KOPT-K1 (cell line): ENCODE data around the gene ZBTB42.

Experiments used
- H3K27ac ChIP-seq: fragments of 200-600 bp; sonication (generic); 2 replicates; pipeline ENCODE4 v1.5.1; 2016; ENCODE audit warnings: antibody characterized with exemption, mild to moderate bottlenecking, low read depth, low read length; ENCODE audit not compliant: poor library complexity, severe bottlenecking
- H3K36me3 ChIP-seq: fragments of 200-600 bp; sonication (generic); 2 replicates; pipeline ENCODE4 v1.5.1; 2017; ENCODE audit warnings: antibody characterized with exemption, mild to moderate bottlenecking, low read length, moderate library complexity; ENCODE audit not compliant: insufficient read depth
- H3K9me3 ChIP-seq: fragments of 200-600 bp; sonication (generic); 2 replicates; pipeline ENCODE4 v1.5.1; 2017; ENCODE audit warnings: antibody characterized with exemption, low read length, mild to moderate bottlenecking; ENCODE audit not compliant: insufficient read depth, poor library complexity, severe bottlenecking

Gene ZBTB42

DNA sequence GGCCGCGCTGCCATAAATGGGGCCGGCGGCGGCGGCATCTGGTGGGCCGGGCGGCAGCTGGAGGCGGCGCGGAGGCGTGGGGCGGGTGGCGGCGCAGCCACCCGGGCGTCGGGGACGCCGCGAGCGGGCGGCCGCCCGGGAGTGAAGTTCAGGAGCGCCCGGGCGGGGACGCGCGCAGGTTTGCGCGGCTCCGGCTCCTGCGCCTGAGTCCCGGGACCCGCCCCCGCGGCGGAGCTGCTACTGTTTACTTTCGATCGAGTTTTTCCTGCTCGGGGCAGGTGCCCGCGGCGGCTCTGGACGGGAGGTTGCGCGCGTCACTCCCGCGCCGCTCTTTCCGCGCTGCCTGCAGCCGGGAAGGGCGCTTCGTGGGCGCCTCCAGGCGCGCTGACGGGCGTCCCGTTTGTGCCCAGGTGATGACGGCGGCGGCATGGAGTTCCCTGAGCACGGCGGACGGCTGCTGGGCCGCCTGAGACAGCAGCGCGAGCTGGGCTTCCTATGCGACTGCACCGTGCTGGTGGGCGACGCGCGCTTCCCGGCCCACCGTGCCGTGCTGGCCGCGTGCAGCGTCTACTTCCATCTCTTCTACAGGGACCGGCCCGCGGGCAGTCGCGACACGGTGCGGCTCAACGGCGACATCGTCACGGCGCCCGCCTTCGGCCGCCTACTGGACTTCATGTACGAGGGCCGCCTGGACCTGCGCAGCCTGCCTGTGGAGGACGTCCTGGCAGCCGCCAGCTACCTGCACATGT, at the start of gene ZBTB42:
Gene ZBTB42, plus strand, starts transcription at position 331 of the 749 bp plus-strand sequence. Its CDS starts 97 bp downstream, at position 428.
- peak within 1 kb of the TSS; percentile 47 for H3K27ac ChIP-seq
- H3K36me3 ChIP-seq = no peaks in the 10 kb centered on the region
- no peaks in the 10 kb centered on the region for H3K9me3 ChIP-seq

- H3K27ac ChIP-seq = peak overlapping the region; percentile 99
- no peaks in the 10 kb centered on the region for H3K9me3 ChIP-seq
- peaks cover 28% of the 10 kb centered on the region for H3K36me3 ChIP-seq
Measured at GRCh38 chr14:104751539-104752422, 49.1 kb upstream of the ZBTB42 start.

- H3K27ac ChIP-seq = peak overlapping the region; percentile 99
- no peaks in the 10 kb centered on the region for H3K9me3 ChIP-seq
- H3K36me3 ChIP-seq = peaks cover 32% of the 10 kb centered on the region
Measured at GRCh38 chr14:104752423-104752734, 48.5 kb upstream of the ZBTB42 start.

GRCh38 chr14:104752735-104753527, 48.0 kb upstream of the ZBTB42 start, which contains the start of gene SIVA1:
Gene SIVA1 (plus strand): TSS chr14:104753147. CDS start chr14:104753202, 55 bp downstream.
- peak within 1 kb of the TSS; percentile 99 for H3K27ac ChIP-seq
- no peaks in the 10 kb centered on the region for H3K9me3 ChIP-seq
- H3K36me3 ChIP-seq = peaks cover 38% of the 10 kb centered on the region

DNA sequence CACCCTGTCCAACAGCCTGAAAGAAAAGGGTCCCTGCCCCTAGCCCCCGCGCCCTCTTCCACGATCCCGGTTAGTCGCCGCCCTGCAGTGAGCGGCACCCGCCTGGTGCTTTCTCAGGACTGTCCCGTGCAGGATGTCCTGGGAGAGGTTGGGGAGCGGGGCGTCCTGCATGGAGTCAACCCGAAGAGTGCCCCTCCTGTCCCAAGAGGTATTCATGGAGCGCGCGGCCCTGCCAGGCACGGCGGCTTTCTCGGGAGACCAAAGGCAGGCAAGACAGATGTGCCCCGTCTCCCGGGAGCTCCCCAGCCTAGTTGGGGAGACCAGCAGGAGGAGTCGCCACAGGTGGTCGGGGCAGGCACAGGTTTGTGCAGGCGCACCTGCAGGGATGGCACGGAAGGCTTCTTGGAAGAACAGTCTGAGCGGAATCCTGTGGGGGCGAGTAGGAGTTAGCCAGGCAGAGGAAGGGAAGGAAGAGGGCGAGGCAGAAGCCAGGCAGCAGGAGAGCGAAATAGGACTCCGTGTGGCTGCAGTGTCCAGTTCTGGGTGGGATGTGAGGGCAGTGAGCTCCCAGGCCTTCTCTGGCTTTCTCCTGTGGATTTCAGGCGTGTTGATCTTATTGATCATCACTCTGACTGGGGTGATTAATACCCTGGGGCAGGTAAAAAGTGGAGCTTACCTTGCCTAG, 47.2 kb upstream of the ZBTB42 start:
- peaks cover 45% of the 10 kb centered on the region for H3K36me3 ChIP-seq
- H3K27ac ChIP-seq = peak overlapping the region; percentile 99
- H3K9me3 ChIP-seq = no peaks in the 10 kb centered on the region

GRCh38 chr14:104754213-104754851, 46.6 kb upstream of the ZBTB42 start:
- peak overlapping the region; percentile 99 for H3K27ac ChIP-seq
- H3K36me3 ChIP-seq = peaks cover 52% of the 10 kb centered on the region
- no peaks in the 10 kb centered on the region for H3K9me3 ChIP-seq

- H3K36me3 ChIP-seq = peaks cover 65% of the 10 kb centered on the region
- H3K27ac ChIP-seq = peak overlapping the region; percentile 99
- H3K9me3 ChIP-seq = no peaks in the 10 kb centered on the region
Measured at GRCh38 chr14:104755621-104756020, 45.3 kb upstream of the ZBTB42 start.

GRCh38 chr14:104756477-104757237, 44.2 kb upstream of the ZBTB42 start:
- Histone ChIP-seq H3K27ac (peak overlapping the region; percentile 99), H3K36me3 (peaks cover 75% of the 10 kb centered on the region), H3K9me3 (no peaks in the 10 kb centered on the region)

- Histone ChIP-seq H3K9me3 (no peaks in the 10 kb centered on the region), H3K36me3 (peaks cover 80% of the 10 kb centered on the region), H3K27ac (peak overlapping the region; percentile 99)
Measured at GRCh38 chr14:104757238-104757585, 43.7 kb upstream of the ZBTB42 start.

GRCh38 chr14:104757681-104758392, 43.1 kb upstream of the ZBTB42 start:
- H3K27ac ChIP-seq = peak overlapping the region; percentile 99
- peaks cover 85% of the 10 kb centered on the region for H3K36me3 ChIP-seq

DNA sequence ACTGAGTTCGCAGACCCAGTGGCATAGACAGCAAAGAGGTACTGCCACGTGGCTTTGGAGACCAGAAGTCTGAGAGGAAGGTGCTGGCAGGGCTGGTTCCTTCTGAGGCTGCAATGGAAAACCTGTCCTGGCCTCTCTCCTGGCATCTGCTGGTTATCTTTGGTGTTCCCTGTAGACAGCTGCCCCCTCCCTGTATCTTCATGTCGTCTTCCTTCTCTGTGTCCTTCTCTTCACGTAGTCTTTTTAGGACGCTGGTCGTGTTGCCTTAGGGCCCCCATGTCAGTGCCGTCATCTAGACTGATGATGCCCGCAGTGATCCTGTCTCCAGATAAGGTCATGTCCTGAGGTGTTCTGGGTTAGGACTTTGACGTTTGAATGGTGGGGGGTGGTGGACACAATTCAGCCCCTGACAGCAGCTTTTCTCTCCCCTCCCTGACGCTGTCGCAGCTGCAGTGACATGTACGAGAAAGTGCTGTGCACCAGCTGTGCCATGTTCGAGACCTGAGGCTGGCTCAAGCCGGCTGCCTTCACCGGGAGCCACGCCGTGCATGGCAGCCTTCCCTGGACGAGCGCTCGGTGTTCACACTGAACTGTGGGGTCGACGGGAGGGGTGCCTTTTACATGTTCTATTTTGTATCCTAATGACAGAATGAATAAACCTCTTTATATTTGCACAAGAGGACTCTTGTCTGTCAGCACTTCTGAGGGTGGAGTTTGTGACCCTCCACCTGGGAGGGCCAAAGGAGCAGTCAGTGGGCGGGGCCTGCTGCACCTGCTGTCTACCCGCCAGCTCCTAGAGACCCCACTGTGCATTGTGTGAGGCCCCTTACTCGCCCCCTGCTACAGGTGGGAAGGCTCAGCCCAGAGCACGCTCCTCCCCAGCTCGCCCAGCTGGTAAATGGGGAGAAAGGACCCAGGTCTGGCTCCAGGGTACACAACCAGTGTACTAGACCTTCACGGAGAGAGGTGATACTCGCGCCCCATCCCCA, 41.6 kb upstream of the ZBTB42 start:
- H3K27ac ChIP-seq = peak overlapping the region; percentile 99
- H3K9me3 ChIP-seq = no peaks in the 10 kb centered on the region
- H3K36me3 ChIP-seq = peaks cover 87% of the 10 kb centered on the region

More at GRCh38 chr14:104757681-104758392, 43.1 kb upstream of the ZBTB42 start:
- no peaks in the 10 kb centered on the region for H3K9me3 ChIP-seq

DNA sequence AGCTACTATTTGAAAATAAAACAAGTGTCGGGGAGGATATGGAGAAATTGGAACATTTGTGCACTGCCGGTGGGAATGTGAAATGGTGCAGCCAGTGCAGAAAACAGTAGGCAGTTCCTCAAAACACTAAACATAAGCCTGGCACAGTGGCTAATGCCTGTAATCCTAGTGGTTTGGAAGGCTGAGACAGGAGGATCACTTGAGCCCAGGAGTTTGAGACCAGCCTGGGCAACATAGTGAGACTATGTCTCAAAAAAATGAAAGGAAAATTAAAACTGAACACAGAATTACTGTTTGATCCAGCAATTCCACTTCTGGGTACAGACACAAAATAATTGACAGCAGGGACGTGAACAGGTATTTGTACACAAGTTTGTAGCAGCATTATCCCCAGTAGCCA, 35.4 kb upstream of the ZBTB42 start:
- Histone ChIP-seq H3K9me3 (no peaks in the 10 kb centered on the region), H3K27ac (no peak overlapping the region), H3K36me3 (peaks cover 48% of the 10 kb centered on the region)
